Aorta (tissue), 5 donors: ENCODE data around the gene MBNL3. TPM values are rescaled to one million over a fixed set of nuclear protein-coding genes. Genes with fewer than 3 reads are reported as not detected.
A peak's percentile ranks its signal among the peaks of the same experiment; 100 is the strongest.

Experiments
- ATAC-seq: fragments of 200-7000 bp; cut with Tn5 transposase; one replicate; pipeline ENCODE4 v1.9.1; 2022; ENCODE audit warnings: moderate library complexity; ENCODE audit not compliant: low FRiP score
- DNase-seq, 2 donors: peaks; one replicate each; pipeline ENCODE4 v3.0.0-alpha.2; 2020
- H3K27ac ChIP-seq, 2 donors: one replicate each; pipeline ENCODE4 v1.5.1; 2013; ENCODE audit warnings: low read length in 2 of 2, mild to moderate bottlenecking in 2 of 2, moderate library complexity in 2 of 2, control low read depth in 1 of 2, inconsistent platforms in 1 of 2, low read depth in 1 of 2
- H3K27me3 ChIP-seq, 2 donors: one replicate each; pipeline ENCODE4 v1.6.1; 2013; ENCODE audit warnings: control low read depth in 1 of 2, low read length in 1 of 2, mild to moderate bottlenecking in 1 of 2, moderate library complexity in 1 of 2; ENCODE audit not compliant: insufficient read depth in 2 of 2, control insufficient read depth in 1 of 2
- H3K36me3 ChIP-seq, 2 donors: one replicate each; pipeline ENCODE4 v1.6.1; 2013; ENCODE audit warnings: control low read depth in 1 of 2, low read length in 1 of 2, mild to moderate bottlenecking in 1 of 2; ENCODE audit not compliant: insufficient read depth in 2 of 2, control insufficient read depth in 1 of 2
- H3K4me1 ChIP-seq, 2 donors: one replicate each; pipeline ENCODE4 v1.6.1; 2013; ENCODE audit warnings: low read length in 2 of 2, control low read depth in 1 of 2, mild to moderate bottlenecking in 1 of 2, moderate library complexity in 1 of 2; ENCODE audit not compliant: insufficient read depth in 2 of 2, control insufficient read depth in 1 of 2
- H3K4me3 ChIP-seq, 2 donors: one replicate each; pipeline ENCODE4 v1.5.1; 2013; ENCODE audit warnings: low read length in 2 of 2, control low read depth in 1 of 2, mild to moderate bottlenecking in 1 of 2
- H3K9me3 ChIP-seq: one replicate; pipeline ENCODE4 v1.6.1; 2013; ENCODE audit warnings: mild to moderate bottlenecking, low read length; ENCODE audit not compliant: control insufficient read depth
- WGBS, 2 donors: extraction: QIAGEN DNeasy Blood & Tissue Kit; methylation state at CpG; one replicate each; pipeline ENCODE4 v1.1.7; 2013; 5-methylcytosine and 5-hydroxymethylcytosine counted together
- intact Hi-C, 2 donors: fragments of 100-400 bp; cut with DNase I; formaldehyde crosslinking; loops; one replicate each; pipeline versions ENCODE4 v1.14.2 to v1.15.0; 2022
- polyA plus RNA-seq, 2 donors: library from polyadenylated mRNA; stranded (reverse); fragments of 200-250 nt; gene quantifications; one replicate each; pipeline ENCODE4 v1.2.3, GENCODE V29; 2013
- total RNA-seq, 2 donors: library from RNA; stranded (reverse); fragmentation: NEBNext Ultra II Directional; extraction: Animal tissue kit (Norgen Biotek cat#: 25700); gene quantifications; one replicate each; pipeline ENCODE4 v1.2.1, GENCODE V29; 2021
- donor health status: healthy with polysubstance abuse.
- donor health status: Bipolar disorder and iron deficiency.
- donor health status: DM: no; HTN: no; CAD: no.
- donor health status: DM: no; HTN: no; CAD: no.
- donor health status: DM: yes; HTN: yes; CAD: no.

The MBNL3 gene
- total and polyA plus RNA-seq, 4 donors = 0.31 to 11.7 (median 4.0) TPM

DNA sequence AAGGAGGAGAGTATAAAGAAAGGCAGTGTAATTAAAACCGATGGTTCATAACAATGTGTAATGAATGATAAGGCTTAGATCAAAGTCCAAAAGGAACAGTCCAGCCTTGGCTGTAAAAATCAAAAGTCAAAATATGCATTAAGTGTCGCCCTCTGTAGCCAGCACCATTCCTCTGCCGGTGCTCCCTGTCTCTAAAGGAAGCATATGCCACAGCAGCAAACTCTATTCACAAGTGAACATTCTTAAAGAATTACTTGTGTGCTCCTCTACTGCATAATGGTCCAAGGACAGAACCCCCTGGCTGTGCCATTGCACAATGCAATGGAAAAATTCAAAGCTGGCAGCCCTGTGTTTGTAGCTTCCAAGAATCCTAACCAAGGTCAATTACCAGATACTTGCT, 16.3 kb upstream of the MBNL3 start:
- Histone ChIP-seq H3K27ac (no peak overlapping the region), H3K4me3 (no peak overlapping the region), H3K27me3 (no peaks in the 10 kb centered on the region), H3K4me1 (no peaks in the 10 kb centered on the region), H3K36me3 (no peaks in the 10 kb centered on the region), H3K9me3 (no peaks in the 10 kb centered on the region)
- ATAC-seq (no peak), DNase-seq (no peak)
- intact Hi-C loops = no loop called here
- 48 to 81% methylated on average over 3 of the region's 3 CpGs for WGBS, 2 donors

DNA sequence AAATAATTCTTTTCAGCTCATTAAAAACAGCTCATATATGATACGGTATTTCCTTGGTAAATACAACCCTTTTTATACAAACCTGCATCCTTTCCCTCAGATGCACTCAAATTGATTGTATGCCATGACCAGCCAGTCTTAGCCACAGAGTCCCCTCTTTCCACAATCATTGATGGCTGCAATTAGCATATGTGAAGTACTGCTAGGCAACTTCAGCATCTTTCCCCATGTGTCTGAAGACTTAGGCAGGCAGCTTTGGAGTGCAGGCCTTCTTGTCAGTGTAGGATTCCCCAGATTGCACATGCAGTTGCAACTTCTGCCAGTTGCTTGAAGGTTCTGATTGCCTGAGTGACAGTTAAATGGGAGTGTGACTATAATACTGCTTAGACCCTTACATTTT, 15.6 kb upstream of the MBNL3 start:
- H3K36me3 ChIP-seq = no peaks in the 10 kb centered on the region
- intact Hi-C loops = no loop called here
- DNase-seq = no peak
- H3K9me3 ChIP-seq = no peaks in the 10 kb centered on the region
- no peaks in the 10 kb centered on the region for H3K4me1 ChIP-seq
- WGBS, 2 donors = 69 to 88% methylated on average over 1 of the region's 1 CpG
- H3K27me3 ChIP-seq = no peaks in the 10 kb centered on the region
- H3K27ac ChIP-seq = no peak overlapping the region
- ATAC-seq = no peak
- H3K4me3 ChIP-seq = no peak overlapping the region

DNA sequence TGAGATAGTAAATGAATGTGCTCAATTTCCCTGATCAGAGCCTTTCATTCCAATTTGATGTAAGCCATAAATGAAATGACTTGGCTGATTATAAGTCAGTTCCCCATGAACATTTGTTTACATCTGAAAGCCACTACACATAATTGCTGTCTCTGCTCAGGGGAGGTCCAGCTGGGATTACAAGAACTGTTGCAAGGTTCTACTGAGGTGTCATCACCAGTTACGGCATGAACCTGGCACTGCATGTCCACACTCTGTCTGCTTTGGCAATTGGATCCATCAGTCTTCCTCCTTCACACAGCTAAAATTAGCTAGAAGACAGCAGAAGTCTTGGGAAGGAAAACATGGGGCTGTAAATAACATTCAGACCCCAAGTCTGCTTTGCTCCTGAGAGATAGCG, 12.8 kb upstream of the MBNL3 start:
- H3K27me3 ChIP-seq = no peaks in the 10 kb centered on the region
- 73 to 82% methylated on average over 2 of the region's 2 CpGs for WGBS, 2 donors
- no peak overlapping the region for H3K4me3 ChIP-seq
- intact Hi-C loops = no loop called here
- H3K27ac ChIP-seq = no peak overlapping the region
- ATAC-seq = no peak
- DNase-seq = no peak
- no peaks in the 10 kb centered on the region for H3K36me3 ChIP-seq
- H3K9me3 ChIP-seq = no peaks in the 10 kb centered on the region
- H3K4me1 ChIP-seq = no peaks in the 10 kb centered on the region

DNA sequence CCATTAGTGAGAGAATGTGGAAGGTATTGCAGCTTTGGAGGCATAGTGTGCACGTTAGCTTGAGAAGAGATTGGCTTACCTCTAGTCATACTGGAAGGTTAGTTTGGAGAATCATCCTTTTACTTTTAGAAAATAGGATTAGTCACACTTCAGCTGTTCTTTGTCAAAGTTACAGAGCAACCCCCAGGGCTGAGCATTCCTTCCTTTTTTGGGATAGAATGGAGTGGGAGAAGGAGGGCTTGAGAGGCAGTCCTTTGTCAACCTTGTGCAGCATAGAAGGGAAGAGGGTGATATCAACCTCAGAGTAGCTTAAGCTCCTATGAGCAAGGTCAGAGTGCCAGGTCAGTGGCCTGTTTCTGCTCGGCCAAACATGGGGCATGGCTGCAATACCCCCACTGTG, 8.6 kb upstream of the MBNL3 start:
- H3K36me3 ChIP-seq = no peaks in the 10 kb centered on the region
- intact Hi-C loops = no loop called here
- no peaks in the 10 kb centered on the region for H3K27me3 ChIP-seq
- no peak overlapping the region for H3K4me3 ChIP-seq
- no peaks in the 10 kb centered on the region for H3K9me3 ChIP-seq
- H3K4me1 ChIP-seq = no peaks in the 10 kb centered on the region
- no peak for DNase-seq
- ATAC-seq = no peak
- H3K27ac ChIP-seq = no peak overlapping the region
- 56 to 92% methylated on average over 2 of the region's 2 CpGs for WGBS, 2 donors

DNA sequence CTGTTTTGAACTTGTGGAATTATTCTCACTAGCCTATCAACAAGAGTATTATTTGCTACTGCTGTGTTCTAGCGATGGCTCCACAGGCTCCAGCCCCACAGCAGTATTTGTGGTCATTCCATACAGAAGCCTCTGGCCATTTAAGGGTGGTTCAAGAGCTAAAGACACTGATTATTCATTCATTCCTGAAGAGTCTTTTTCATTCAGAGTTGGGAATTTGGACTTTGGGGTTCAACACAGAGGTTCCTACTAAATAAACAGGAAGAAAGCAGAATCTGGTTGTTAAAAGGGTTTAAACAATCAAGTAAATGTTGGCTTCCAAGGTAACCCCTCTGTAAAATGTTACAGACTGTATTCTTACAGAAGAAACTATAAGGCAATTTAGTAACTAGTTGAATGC, 4.3 kb upstream of the MBNL3 start:
- no peak overlapping the region for H3K27ac ChIP-seq
- 51 to 93% methylated on average over 1 of the region's 1 CpG for WGBS, 2 donors
- no peak for ATAC-seq
- H3K27me3 ChIP-seq = no peaks in the 10 kb centered on the region
- H3K4me1 ChIP-seq = no peaks in the 10 kb centered on the region
- no peaks in the 10 kb centered on the region for H3K36me3 ChIP-seq
- intact Hi-C loops = no loop called here
- no peaks in the 10 kb centered on the region for H3K9me3 ChIP-seq
- no peak overlapping the region for H3K4me3 ChIP-seq
- no peak for DNase-seq

DNA sequence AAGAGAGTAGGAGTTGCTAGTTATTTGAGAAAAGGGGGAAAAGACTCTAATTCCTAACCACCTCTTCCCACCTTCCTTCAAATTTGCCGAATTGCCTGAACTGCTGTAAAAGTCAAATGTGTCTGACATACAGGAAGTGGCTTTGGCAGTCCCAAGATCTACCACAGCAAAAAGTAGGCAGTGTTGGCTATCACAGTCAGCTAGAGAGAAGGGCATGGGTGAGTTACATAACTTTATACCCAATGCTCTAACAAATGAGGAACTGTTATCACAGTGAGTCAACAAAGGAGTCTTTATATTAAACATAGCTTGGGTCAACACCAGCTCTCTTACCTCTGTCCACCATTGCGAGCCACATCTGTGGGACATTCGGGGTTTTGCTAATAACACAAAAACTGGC, 2.4 kb upstream of the MBNL3 start:
- Histone ChIP-seq H3K27ac (no peak overlapping the region), H3K36me3 (no peaks in the 10 kb centered on the region), H3K9me3 (no peaks in the 10 kb centered on the region), H3K4me1 (no peaks in the 10 kb centered on the region), H3K4me3 (no peak overlapping the region), H3K27me3 (no peaks in the 10 kb centered on the region)
- WGBS, 2 donors = 63 to 85% methylated on average over 3 of the region's 3 CpGs
- intact Hi-C loops = no loop called here
- ATAC-seq (peak; percentile 26), DNase-seq (no peak)

DNA sequence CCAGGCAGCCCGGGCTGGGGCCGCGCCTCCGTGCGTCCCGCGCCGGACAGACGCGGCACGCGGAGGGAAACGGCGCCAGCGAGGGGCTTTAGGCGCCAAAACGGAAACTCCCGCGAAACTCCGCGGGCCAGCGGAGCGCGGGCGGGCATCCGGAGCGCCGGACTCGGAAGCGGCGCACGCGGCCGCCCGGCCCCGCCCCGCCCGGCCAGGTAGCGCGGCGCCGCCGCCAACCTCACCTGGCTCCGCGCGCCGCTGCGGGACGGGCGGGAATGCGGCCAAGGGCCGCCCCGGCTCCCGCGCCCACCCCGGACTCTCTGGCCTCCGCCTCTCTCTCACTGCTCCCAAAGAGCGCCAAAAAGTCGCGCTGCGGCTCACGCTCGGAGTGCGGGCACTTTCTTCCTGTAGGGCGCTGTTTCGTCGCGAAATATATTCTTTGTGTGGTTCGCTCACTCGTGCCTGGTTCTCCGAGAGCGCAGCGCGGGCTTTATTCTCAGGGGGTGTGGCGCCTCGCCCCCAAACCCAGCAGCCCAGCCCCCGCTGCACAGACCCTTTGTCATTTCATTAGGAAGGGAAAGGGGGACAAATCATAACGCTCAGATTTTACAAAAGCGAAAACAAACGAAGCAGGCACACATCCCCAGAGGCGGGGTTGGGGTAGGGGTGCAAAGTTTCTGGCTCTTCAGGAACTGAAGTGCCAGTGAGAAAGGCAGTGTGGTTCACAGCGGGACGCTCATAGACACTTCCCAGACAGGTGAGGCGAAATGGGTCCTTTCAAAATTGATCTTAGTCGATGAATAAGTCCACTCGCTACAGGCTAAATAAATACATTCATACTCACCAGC, 961 bp upstream of the MBNL3 start:
- intact Hi-C loops = loop anchor here in 1 of 2 donors (10.0 kb wide), 1 partner anchor 275 kb away; the partner anchor contains the start of gene RAP2C
- 1 to 33% methylated on average over 73 to 86 of the region's 86 CpGs for WGBS, 2 donors
- H3K27ac ChIP-seq = no peak overlapping the region
- no peak for ATAC-seq
- peak; percentile 56 to 78 for DNase-seq
- H3K4me1 ChIP-seq = no peaks in the 10 kb centered on the region
- H3K9me3 ChIP-seq = no peaks in the 10 kb centered on the region
- no peaks in the 10 kb centered on the region for H3K36me3 ChIP-seq
- peaks cover 0 to 3% of the 10 kb centered on the region in 2 donors for H3K27me3 ChIP-seq
- H3K4me3 ChIP-seq = peak overlapping the region; percentile 50 to 89

DNA sequence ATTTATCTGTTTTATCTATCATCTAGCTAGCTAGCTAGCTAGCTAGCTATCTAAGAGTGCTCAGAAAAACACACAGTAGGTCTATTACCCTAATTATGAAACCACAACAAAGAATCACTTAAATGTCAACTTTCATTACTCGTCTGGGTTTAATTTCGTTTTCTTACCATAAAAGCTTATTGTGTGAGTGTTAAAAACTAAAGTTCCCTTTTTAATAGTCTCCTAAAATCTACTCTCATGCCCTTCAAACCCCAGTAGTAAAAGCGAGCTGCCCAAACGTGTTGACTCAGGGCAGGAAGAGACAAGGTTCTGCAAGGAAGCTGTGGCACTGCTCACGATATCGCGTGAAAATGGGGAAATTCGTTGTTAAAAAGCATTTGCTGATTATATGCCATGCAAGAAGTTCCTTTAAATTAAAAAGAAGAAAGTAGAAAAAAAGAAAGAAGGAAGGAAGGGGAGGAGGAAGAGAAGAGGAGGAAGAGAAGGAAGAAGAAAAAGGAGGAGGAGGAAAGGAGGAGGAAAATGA, 595 bp downstream of the MBNL3 start:
- Histone ChIP-seq H3K27me3 (peaks cover 0 to 3% of the 10 kb centered on the region in 2 donors), H3K36me3 (no peaks in the 10 kb centered on the region), H3K4me3 (peak overlapping the region in 1 of 2 donors; percentile 50), H3K9me3 (no peaks in the 10 kb centered on the region), H3K4me1 (no peaks in the 10 kb centered on the region), H3K27ac (no peak overlapping the region)
- ATAC-seq (no peak), DNase-seq (no peak)
- intact Hi-C loops = loop anchor here in 1 of 2 donors (10.0 kb wide), 1 partner anchor 273 kb away; the partner anchor contains the start of gene RAP2C
- 14 to 33% methylated on average over 8 of the region's 8 CpGs for WGBS, 2 donors
